HG03460 (cell line): ENCODE measurements around the gene NR5A1.

Source experiments
- ATAC-seq: cut with Tn5 transposase; IDR thresholded peaks from one replicate; pipeline ENCODE4 v1.9.1; 2021; ENCODE audit not compliant: unreplicated experiment

NR5A1 gene

GRCh38 chr9:124467410-124468060 lies 39.7 kb downstream of the NR5A1 start:
- no peak for ATAC-seq

DNA sequence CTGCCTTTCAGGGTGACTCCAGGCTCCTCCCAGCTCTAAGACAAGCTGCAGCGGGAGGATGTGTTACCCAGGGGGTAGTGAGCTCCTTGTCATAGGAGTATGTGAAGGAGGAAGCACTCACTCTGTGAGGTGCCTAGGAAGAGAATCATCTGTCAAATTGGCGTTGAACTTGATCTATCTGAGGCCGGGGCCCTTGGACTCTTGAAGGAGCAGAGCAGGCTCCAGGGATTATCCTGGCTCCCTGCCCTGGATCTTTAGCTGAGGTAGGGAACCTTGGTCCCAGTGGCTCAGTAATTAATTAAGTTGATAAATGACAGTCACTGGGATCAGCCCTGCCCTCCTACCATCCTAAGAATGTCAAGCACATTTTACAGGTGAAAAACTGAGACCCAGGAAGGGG lies 41.5 kb downstream of the NR5A1 start:
- ATAC-seq, result no peak

- ATAC-seq, result no peak
Measured at GRCh38 chr9:124462739-124463138, 44.5 kb downstream of the NR5A1 start.

DNA sequence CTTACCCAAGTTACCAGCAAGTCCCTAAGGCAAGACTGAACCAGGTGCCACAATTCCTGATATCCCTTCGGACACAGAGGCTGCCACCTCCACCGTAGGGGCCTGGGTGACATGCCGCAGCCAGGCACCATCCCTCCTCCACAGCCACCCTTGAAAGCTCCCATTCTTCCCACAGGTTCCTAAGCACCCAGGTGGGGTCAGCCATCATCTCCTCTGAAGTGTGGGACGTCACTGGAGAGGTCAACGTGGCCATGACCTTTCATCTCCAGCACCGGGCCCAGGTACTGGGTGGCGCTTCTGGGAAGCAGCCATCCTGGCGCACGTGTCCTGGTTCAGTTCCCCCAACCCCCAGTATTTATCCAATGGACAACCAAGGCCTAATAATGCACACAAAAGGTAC lies 48.8 kb downstream of the NR5A1 start:
- ATAC-seq, result no peak

DNA sequence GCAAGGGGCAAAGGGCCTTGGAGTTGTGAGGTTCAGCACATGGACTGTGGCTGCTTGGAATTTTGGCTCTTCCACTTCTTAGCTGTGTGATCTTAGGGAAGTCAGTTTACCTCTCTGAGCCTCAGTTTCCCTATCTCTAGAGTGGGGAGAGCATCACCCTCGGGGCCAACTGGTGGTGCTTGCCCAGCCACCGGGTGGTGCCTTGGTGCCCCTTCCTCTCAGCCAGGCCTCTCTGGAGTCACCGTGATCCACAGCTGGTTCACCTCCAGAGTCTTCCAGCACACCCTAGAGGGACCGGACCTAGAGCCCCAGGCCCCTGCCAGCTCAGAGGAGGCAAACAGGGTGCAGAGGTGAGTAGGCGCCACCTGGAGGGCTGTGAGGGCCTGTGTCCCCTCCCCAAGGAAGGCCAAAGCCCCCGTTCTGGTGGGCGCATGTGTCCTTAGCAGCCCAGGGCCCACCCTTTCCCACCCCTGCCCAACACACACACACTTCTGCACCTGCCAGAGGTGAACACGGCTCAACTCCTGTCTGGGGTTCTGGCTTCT lies 49.2 kb downstream of the NR5A1 start:
- no peak for ATAC-seq

DNA sequence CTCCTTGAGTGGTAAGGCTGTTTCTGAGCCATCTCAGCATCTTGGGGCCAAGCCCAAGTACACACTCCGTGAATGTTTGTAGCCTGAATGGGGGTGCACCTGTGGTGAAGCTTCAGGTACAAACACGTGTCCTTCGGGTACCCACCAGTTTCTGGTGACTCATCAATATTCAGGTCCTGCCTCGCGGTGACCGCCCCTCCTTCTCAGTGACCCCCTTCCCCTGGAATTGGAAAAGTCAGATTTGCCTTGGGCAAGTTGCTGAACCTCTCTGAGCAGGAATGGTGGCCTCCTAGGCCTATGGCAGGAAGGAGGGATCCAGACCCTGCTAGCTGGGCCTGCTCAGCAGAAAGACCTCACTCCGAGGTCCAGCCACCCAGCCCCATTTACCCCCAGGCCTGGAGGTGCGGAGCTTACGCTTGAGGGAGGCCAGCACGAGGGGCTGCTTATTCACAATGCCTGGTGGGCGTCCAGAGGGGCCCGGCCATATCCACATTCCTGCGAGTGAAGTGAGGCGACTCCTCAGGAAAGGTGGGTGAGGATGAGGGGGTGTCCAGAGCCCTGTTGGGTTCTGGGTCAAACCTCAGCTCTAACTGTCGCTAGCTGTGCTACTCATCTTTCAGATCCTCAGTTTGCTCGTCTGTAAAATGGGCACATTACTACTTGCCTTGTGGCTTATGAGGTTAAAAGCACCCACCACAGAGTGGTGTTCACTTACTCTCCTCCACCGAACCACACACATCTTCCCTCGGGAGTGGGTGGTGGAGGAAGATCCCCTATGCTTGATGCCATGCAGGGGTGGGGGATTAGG lies 49.9 kb downstream of the NR5A1 start:
- ATAC-seq, result no peak

- ATAC-seq, result no peak
Measured at GRCh38 chr9:124456341-124457078, 50.7 kb downstream of the NR5A1 start.

DNA sequence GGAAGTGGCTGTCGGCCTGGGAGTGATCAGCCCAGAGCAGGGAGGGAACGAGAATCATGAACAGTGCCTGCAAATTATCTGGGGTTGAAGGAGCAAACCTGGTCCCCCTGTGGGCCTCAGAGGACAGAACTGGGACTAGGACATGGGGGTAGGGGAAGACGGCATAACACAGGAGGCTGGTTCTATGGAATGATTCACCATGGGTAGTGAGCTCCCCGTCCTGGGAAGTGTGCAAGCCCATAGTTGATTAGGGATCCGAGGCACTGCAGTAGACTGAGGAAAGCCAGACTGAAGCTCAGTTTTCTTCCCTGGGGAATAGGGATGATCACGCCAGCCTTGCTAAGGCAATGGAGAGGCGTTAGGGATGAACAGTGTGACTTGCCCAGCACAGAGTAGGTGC lies 51.4 kb downstream of the NR5A1 start:
- no peak for ATAC-seq

DNA sequence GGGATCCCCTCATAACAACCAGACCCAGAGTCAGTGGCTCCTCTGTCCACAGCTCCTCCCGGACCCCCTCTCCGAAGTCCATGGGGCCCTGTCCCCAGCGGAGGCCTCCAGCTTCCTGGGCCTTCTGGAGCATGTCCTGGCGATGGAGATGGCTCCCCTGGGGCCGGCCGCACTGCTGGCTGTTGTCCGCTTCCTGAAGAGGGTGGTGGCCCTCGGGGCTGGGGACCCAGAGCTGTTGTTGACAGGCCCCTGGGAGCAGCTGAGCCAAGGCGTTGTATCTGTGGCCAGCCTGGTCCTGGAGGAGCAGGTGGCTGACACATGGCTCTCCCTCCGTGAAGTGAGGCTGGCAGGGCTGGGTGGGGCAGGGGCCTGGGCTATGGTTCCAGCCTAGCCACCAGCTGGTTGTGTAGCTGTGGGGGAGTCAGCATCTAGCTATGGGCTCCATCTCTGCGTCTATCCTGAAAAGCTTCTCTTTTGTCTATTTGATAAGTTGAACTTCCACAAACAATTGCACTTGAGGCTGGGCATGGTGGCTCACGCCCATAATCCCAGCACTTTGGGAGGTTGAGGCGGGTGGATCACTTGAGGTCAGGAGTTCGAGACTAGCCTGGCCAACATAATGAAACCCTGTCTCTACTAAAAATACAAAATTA lies 52.3 kb downstream of the NR5A1 start:
- no peak for ATAC-seq

DNA sequence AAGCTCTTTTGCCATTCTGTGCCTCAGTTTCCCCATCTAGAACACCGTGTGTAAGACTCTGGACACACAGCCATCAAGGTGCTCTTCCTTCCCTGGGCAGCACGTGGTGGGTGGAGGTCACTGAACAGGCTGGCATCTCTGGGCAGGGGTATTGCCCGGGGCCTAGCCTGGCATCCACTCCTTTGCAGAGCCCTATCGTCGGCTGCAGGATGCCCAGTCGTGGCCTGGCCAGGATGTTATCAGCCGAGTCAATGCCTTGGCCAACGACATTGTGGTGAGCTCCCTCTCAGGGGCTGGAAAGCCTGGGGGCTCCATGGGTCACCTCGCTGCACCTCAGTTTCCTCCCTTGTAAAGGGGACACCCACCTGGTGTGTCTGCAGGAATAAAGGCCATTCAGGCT lies 52.9 kb downstream of the NR5A1 start:
- no peak for ATAC-seq

- no peak for ATAC-seq
Measured at GRCh38 chr9:124453586-124454191, 53.5 kb downstream of the NR5A1 start.

GRCh38 chr9:124452841-124453585 lies 54.2 kb downstream of the NR5A1 start:
- ATAC-seq, result no peak

DNA sequence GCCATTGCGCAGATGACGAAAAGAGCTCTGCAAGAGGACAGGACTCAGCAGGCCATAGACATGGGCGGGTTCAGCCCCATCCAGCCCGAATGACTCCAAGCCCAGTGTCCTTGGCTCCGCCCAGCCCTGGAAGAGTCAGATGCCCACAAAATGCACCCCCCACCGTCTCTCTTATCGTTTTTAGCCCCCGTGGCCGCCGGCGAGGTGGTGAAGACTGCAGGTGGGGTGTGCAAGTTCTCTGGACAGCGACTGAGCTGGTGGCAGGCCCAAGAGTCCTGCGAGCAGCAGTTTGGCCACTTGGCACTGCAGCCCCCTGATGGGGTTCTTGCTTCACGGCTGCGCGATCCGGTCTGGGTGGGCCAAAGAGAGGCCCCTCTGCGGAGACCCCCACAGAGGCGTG lies 54.9 kb downstream of the NR5A1 start:
- no peak for ATAC-seq

GRCh38 chr9:124450931-124451661 lies 56.1 kb downstream of the NR5A1 start:
- no peak for ATAC-seq

GRCh38 chr9:124450241-124450924 lies 56.8 kb downstream of the NR5A1 start, which contains the start of gene ADGRD2:
Gene ADGRD2, plus strand, starts transcription at chr9:124450451. Its CDS starts 1,216 bp downstream, at chr9:124451667.
- no peak for ATAC-seq

DNA sequence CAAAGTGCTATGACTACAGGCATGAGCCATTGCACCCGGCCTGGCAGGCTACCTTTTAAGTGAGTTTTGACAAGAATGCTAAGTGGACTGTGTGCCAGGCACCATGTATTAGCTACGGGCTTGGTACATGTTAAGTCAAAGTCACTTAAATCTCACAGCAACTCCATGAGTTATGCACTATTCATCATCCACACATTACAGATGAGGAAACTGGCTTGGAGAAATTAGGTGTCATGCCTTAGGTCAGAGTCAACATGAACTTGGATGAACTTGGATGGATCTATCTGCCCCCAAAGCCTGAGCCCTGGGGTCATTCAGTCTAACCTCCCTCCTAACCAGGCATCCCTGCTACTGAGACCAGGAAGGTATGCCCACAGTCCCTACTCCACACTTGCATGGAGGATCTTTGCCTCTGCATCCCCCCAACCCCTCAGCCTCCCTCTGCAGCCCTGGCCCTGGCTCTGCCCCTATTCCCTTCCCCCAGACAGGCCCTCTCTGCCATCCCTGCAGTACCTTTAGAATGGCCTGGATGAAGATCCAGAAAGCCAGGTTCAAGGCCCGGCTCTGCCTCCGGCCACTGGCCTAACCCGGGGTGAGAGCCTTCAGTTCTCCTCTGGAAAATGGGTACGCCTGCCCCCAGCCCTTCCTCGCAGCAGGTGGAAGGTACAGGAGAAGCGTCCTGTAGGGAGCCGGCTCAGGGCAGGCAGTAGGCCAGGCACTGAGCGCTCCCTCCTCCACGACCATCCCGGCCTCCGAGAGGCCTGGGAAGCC lies 57.6 kb downstream of the NR5A1 start:
- no peak for ATAC-seq

- no peak for ATAC-seq
Measured at GRCh38 chr9:124448019-124448418, 59.2 kb downstream of the NR5A1 start.

GRCh38 chr9:124447297-124447661 lies 59.9 kb downstream of the NR5A1 start:
- no peak for ATAC-seq
